Activated CD8-positive, alpha-beta T cell treated with anti-CD3 and anti-CD28 coated beads for 36 hours (primary cell): Measurements from ENCODE around the gene OXSR1. TPM values are rescaled to one million over a fixed set of nuclear protein-coding genes. Genes with fewer than 3 reads are reported as not detected.

Experiments used
- ATAC-seq: fragments of 200-7000 bp; cut with Tn5 transposase; one replicate; pipeline ENCODE4 v1.10.0; 2021; ENCODE audit warnings: mild to moderate bottlenecking, moderate library complexity
- CTCF ChIA-PET: fragments of 350-600 bp; sonication (Branson Sonifier 250); formaldehyde crosslinking; loops from one replicate; lab custom pipeline; 2021; ENCODE audit warnings: antibody characterized with exemption; lab: Charles Lee
- POLR2A ChIA-PET: fragments of 350-600 bp; sonication (Branson Sonifier 250); formaldehyde crosslinking; loops from one replicate; lab custom pipeline; 2021; ENCODE audit warnings: antibody characterized with exemption; lab: Charles Lee
- DNase-seq: peaks from one replicate; pipeline ENCODE4 v3.0.0-alpha.2; 2020
- H3K27ac Mint-ChIP-seq: one replicate; pipeline ENCODE4 v1.8.0; 2021; ENCODE audit warnings: mild to moderate bottlenecking, mixed read lengths
- H3K27me3 Mint-ChIP-seq: one replicate; pipeline ENCODE4 v1.8.0; 2021; ENCODE audit warnings: mixed read lengths
- H3K36me3 Mint-ChIP-seq: one replicate; pipeline ENCODE4 v1.8.0; 2021; ENCODE audit warnings: low read depth, mixed read lengths
- H3K4me1 Mint-ChIP-seq: one replicate; pipeline ENCODE4 v1.8.0; 2021; ENCODE audit warnings: low read depth, mixed read lengths
- H3K4me3 Mint-ChIP-seq: one replicate; pipeline ENCODE4 v1.8.0; 2021; ENCODE audit warnings: mild to moderate bottlenecking, moderate library complexity, mixed read lengths
- H3K9me3 Mint-ChIP-seq: one replicate; pipeline ENCODE4 v1.8.0; 2021; ENCODE audit warnings: mixed read lengths
- intact Hi-C: fragments of 100-400 bp; cut with micrococcal nuclease; formaldehyde crosslinking; loops from one replicate; pipeline ENCODE4 v1.10.0; 2022
- total RNA-seq, 2 experiments: library from RNA; stranded (reverse); gene quantifications; one replicate each; pipeline ENCODE4 v1.2.3, GENCODE V29; 2021
- TF ChIP-seq, protein P1 (sequence below): fragments of 200-600 bp; IDR thresholded peaks from one replicate; pipeline ENCODE4 v1.8.0; 2022; ENCODE audit warnings: antibody characterized with exemption, mild to moderate bottlenecking

Gene OXSR1
- total RNA-seq, 2 experiments from 2014 or later, result 56.5 to 57.9 TPM

- Mint-ChIP-seq H3K4me1 (peaks cover 3% of the 10 kb centered on the region), H3K27me3 (no peaks in the 10 kb centered on the region), H3K36me3 (no peaks in the 10 kb centered on the region), H3K9me3 (no peaks in the 10 kb centered on the region), H3K4me3 (no peak overlapping the region), H3K27ac (no peak overlapping the region)
- no peak for ATAC-seq
- intact Hi-C loops, result no loop called here
- ChIA-PET CTCF (interaction anchor here (0.8 kb wide), 1 partner anchor 28 kb away, joined by 4 read pairs; no protein-coding TSS in a partner anchor), POLR2A (no interaction called here)
- TF ChIP-seq, protein P1, sequence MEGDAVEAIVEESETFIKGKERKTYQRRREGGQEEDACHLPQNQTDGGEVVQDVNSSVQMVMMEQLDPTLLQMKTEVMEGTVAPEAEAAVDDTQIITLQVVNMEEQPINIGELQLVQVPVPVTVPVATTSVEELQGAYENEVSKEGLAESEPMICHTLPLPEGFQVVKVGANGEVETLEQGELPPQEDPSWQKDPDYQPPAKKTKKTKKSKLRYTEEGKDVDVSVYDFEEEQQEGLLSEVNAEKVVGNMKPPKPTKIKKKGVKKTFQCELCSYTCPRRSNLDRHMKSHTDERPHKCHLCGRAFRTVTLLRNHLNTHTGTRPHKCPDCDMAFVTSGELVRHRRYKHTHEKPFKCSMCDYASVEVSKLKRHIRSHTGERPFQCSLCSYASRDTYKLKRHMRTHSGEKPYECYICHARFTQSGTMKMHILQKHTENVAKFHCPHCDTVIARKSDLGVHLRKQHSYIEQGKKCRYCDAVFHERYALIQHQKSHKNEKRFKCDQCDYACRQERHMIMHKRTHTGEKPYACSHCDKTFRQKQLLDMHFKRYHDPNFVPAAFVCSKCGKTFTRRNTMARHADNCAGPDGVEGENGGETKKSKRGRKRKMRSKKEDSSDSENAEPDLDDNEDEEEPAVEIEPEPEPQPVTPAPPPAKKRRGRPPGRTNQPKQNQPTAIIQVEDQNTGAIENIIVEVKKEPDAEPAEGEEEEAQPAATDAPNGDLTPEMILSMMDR, result no peak
- no peak for DNase-seq
Observed at GRCh38 chr3:38270606-38271005, 105.3 kb downstream of the OXSR1 start.

DNA sequence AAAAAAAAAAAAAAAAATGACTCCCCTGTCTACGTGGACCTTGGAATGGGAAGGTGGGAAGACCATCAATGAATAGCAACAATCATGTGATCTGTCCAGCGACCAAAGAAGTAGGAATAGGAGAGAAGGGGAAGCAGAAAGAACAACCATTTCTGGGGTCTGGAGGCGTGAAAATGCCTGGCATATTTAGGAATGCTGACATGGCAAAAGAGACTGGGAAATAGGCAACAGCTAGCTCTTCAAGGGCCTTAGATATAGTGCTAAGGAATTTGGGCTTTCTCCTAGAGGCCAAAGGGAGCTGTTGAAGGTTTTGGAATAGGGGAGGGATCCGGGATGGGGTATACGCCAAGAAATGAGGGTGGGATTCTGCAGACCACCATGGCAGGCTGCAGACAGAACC lies 106.2 kb downstream of the OXSR1 start:
- Mint-ChIP-seq H3K4me3 (no peak overlapping the region), H3K36me3 (no peaks in the 10 kb centered on the region), H3K27me3 (no peaks in the 10 kb centered on the region), H3K4me1 (peaks cover 3% of the 10 kb centered on the region), H3K27ac (no peak overlapping the region), H3K9me3 (no peaks in the 10 kb centered on the region)
- ChIA-PET POLR2A (no interaction called here), CTCF (interaction anchor here (0.8 to 1.5 kb wide), 2 partner anchors 10 to 27 kb away, joined by 3 read pairs; partner anchors contain the start of gene SLC22A14)
- intact Hi-C loops, result no loop called here
- TF ChIP-seq, protein P1, result no peak
- DNase-seq, result no peak
- no peak for ATAC-seq

GRCh38 chr3:38274864-38275649 lies 109.7 kb downstream of the OXSR1 start:
- H3K9me3 Mint-ChIP-seq, result no peaks in the 10 kb centered on the region
- ATAC-seq (no peak), DNase-seq (no peak)
- H3K27me3 Mint-ChIP-seq, result no peaks in the 10 kb centered on the region
- TF ChIP-seq, protein P1, result no peak
- H3K4me1 Mint-ChIP-seq, result no peaks in the 10 kb centered on the region
- H3K27ac Mint-ChIP-seq, result no peak overlapping the region
- no peaks in the 10 kb centered on the region for H3K36me3 Mint-ChIP-seq
- intact Hi-C loops, result no loop called here
- H3K4me3 Mint-ChIP-seq, result no peak overlapping the region
- CTCF ChIA-PET, result no interaction called here
- POLR2A ChIA-PET, result no interaction called here

DNA sequence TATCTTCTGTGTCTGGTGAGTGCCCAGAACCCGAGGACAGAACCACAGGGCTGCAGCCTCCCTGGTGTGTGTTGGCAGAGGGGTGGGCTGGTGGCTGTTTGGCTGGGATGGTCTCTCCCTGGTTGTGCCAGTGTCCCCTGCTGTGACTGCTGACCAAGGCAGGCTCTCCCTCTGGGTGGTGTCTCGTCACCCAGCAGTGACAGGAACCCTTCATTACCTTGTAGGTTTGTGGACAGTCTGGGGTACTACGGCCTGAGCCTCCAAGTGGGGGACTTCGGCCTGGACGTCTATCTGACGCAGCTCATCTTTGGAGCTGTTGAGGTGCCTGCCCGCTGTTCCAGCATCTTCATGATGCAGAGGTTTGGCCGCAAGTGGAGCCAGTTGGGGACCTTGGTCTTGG lies 110.3 kb downstream of the OXSR1 start:
- TF ChIP-seq, protein P1, result no peak

More for the DNA sequence above, 110.3 kb downstream of the OXSR1 start:
- H3K4me3 Mint-ChIP-seq, result no peak overlapping the region
- ChIA-PET CTCF (no interaction called here), POLR2A (no interaction called here)
- no peak overlapping the region for H3K27ac Mint-ChIP-seq
- H3K4me1 Mint-ChIP-seq, result no peaks in the 10 kb centered on the region
- H3K36me3 Mint-ChIP-seq, result no peaks in the 10 kb centered on the region
- intact Hi-C loops, result no loop called here
- DNase-seq (no peak), ATAC-seq (no peak)
- no peaks in the 10 kb centered on the region for H3K9me3 Mint-ChIP-seq
- H3K27me3 Mint-ChIP-seq, result no peaks in the 10 kb centered on the region
